SK-N-SH (cell line): ENCODE data around the gene AP4M1.

ENCODE experiments used
- CTCF ChIP-seq: fragments of 200-600 bp; sonication (generic); IDR thresholded peaks from 2 replicates; pipeline ENCODE4 v1.6.1; 2017; ENCODE audit warnings: antibody characterized with exemption, mild to moderate bottlenecking, moderate library complexity
- FOXM1 ChIP-seq: IDR thresholded peaks from 2 replicates; pipeline ENCODE4 v1.4.0; 2012; ENCODE audit warnings: low read depth, mild to moderate bottlenecking
- POLR2AphosphoS5 ChIP-seq: IDR thresholded peaks from 2 replicates; pipeline ENCODE4 v1.6.1; 2012; ENCODE audit warnings: low read depth, low read length
- RFX5 ChIP-seq: IDR thresholded peaks from 2 replicates; pipeline ENCODE4 v1.6.1; 2012; ENCODE audit warnings: mild to moderate bottlenecking, improper control_type of control experiment, low read length
- TAF1 ChIP-seq: IDR thresholded peaks from 2 replicates; pipeline ENCODE4 v1.6.1; 2012; ENCODE audit warnings: low read depth, mild to moderate bottlenecking, low read length, moderate library complexity, borderline replicate concordance
- TF ChIP-seq, protein P1 (sequence below): fragments of 150-350 bp; IDR thresholded peaks from 2 replicates; pipeline ENCODE4 v1.6.1; 2016; ENCODE audit warnings: mild to moderate bottlenecking, low read depth, low read length

DNA sequence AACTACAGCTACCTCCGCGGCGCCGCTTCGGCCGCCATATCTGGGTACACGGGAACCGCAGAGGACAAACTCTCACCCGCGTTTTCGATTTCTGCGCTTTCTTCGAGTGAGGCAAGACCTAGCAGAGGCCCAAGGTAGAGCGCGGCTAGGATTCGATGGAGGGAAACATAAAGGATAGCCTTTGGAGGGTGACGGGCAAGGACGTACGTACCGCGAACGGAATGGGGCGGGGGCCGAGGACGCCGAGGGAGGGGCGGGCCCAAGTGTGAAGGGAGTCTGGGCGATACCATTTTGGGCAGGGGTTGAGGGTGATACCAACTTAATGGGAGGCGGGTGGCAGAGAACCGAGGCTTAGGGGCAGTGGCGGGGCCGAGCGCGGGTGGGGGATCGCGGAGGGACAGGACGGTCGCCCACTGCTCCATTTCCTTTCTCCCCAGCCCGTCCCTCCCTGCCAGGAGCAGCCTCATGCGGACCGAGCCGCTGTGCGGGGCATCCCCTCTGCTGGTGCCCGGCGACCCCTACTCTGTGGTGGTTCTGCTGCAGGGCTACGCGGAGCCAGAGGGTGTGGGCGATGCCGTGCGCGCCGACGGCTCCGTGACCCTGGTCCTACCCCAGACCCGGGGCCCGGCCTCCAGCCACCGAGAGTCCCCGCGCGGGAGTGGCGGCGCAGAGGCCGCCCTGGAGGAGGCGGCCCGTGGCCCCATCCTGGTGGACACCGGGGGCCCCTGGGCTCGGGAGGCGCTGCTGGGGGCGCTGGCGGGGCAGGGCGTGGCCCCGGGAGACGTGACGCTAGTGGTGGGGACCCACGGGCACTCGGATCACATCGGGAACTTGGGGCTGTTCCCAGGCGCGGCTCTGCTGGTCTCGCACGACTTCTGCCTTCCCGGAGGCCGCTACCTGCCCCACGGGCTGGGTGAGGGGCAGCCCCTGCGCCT, 25.8 kb downstream of the AP4M1 start, which contains the start of gene MBLAC1:
- peak; percentile 86 for TF ChIP-seq TAF1
- TF ChIP-seq POLR2AphosphoS5 = peak; percentile 98
- TF ChIP-seq CTCF = no peak
- no peak for TF ChIP-seq RFX5
- TF ChIP-seq FOXM1 = no peak
- TF ChIP-seq, protein P1, sequence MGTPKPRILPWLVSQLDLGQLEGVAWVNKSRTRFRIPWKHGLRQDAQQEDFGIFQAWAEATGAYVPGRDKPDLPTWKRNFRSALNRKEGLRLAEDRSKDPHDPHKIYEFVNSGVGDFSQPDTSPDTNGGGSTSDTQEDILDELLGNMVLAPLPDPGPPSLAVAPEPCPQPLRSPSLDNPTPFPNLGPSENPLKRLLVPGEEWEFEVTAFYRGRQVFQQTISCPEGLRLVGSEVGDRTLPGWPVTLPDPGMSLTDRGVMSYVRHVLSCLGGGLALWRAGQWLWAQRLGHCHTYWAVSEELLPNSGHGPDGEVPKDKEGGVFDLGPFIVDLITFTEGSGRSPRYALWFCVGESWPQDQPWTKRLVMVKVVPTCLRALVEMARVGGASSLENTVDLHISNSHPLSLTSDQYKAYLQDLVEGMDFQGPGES = no peak
